Stomach (tissue), 9 donors: ENCODE data around the gene QRICH1. TPM values are rescaled to one million over a fixed set of nuclear protein-coding genes. Genes with fewer than 3 reads are reported as not detected.

Experiments
- DNase-seq, 2 donors: peaks; one replicate each; pipeline versions ENCODE4 v3.0.0 to v3.0.0-alpha.2; 2013 to 2019
- H3K27ac ChIP-seq, 5 donors: fragments of 200-600 bp in 4 of 5; sonication (generic) in 4 of 5; one replicate each; pipeline ENCODE4 v1.5.1; 2013 to 2019; ENCODE audit warnings: mild to moderate bottlenecking in 1 of 5, moderate library complexity in 1 of 5
- H3K27me3 ChIP-seq, 3 donors: fragments of 200-600 bp; sonication (generic); one replicate each; pipeline ENCODE4 v1.5.1; 2017 to 2019; ENCODE audit warnings: mixed run types in 1 of 3
- H3K36me3 ChIP-seq, 4 donors: fragments of 200-600 bp; sonication (generic); 1 replicate in 3 of 4; 2 replicates in 1 of 4; pipeline ENCODE4 v1.5.1; 2016 to 2019
- H3K4me1 ChIP-seq, 4 donors: fragments of 200-600 bp; sonication (generic); one replicate each; pipeline ENCODE4 v1.5.1; 2016 to 2019
- H3K4me3 ChIP-seq, 4 donors: fragments of 200-600 bp; sonication (generic) in 3 of 4; one replicate each; pipeline ENCODE4 v1.5.1; 2016 to 2019; ENCODE audit warnings: mild to moderate bottlenecking in 1 of 4
- H3K9me3 ChIP-seq, 4 donors: fragments of 200-600 bp; sonication (generic); one replicate each; pipeline ENCODE4 v1.5.1; 2016 to 2019
- CTCF ChIP-seq, 7 experiments: fragments of 450-650 bp in 4 of 7; fragments of 200-600 bp in 3 of 7; sonication (generic) in 3 of 7; IDR thresholded peaks; one replicate each; pipeline ENCODE4 v1.5.1; 2016 to 2019; ENCODE audit warnings: antibody characterized with exemption in 7 of 7, control low read depth in 2 of 7, mild to moderate bottlenecking in 1 of 7
- EP300 ChIP-seq: sonication (generic); formaldehyde crosslinking; IDR thresholded peaks from one replicate; pipeline ENCODE4 v1.6.1; 2017; ENCODE audit warnings: antibody characterized with exemption
- POLR2A ChIP-seq, 4 donors: fragments of 450-650 bp; IDR thresholded peaks; one replicate each; pipeline ENCODE4 v1.6.1; 2016; ENCODE audit warnings: antibody characterized with exemption in 4 of 4, control low read depth in 2 of 4, mild to moderate bottlenecking in 1 of 4, moderate library complexity in 1 of 4
- POLR2AphosphoS5 ChIP-seq, 3 donors: sonication (generic); formaldehyde crosslinking; IDR thresholded peaks; one replicate each; pipeline ENCODE4 v1.6.1; 2016; ENCODE audit warnings: antibody characterized with exemption in 3 of 3
- WGBS, 5 donors: extraction: QIAGEN DNeasy Blood & Tissue Kit in 3 of 5; methylation state at CpG; one replicate each; pipeline versions ENCODE4 v1.1.5 to v1.1.7; 2013 to 2018; 5-methylcytosine and 5-hydroxymethylcytosine counted together
- intact Hi-C: fragments of 100-400 bp; cut with DNase I; formaldehyde crosslinking; loops from one replicate; pipeline ENCODE4 v1.15.1; 2023; ENCODE audit warnings: low total_unique reads
- polyA plus RNA-seq, 3 donors: library from polyadenylated mRNA; stranded (reverse); fragments of 200-250 nt; gene quantifications; one replicate each; pipeline ENCODE4 v1.2.3, GENCODE V29; 2013
- small RNA-seq, 4 donors: library from RNA; depleted of rRNA; stranded (forward); fragments of <200 nt; gene quantifications; one replicate each; pipeline ENCODE3, GENCODE V24; 2016
- total RNA-seq, 5 donors: library from RNA; depleted of rRNA; stranded (reverse); fragments of >200 nt; gene quantifications; one replicate each; pipeline versions ENCODE4 v1.1.0 to v1.2.3, GENCODE V29; 2014 to 2016
- donor health status: healthy with polysubstance abuse.
- donor health status: Bipolar disorder and iron deficiency.
- donor health status: healthy.

The QRICH1 gene
- total and polyA plus RNA-seq, 8 donors, result 16.1 to 105 (median 38.8) TPM

DNA sequence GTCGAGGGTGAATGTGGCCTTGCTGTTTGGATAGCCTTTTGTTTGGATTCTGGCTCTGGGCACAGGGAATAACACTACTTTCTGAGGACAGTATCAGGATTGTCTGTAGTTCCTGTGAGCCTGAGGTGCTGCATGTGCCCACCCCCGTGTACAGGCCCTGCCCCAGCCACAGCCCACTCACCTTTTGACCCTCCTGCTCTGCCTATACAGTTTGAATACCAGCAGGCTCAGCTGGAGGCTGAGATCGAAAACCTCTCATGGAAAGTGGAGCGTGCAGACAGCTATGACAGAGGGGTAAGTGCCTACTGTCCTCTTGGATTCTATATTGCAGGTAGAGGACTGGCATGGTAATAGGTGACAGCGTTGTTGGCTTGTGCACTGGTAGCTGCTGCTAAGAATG is 111.2 kb downstream of the QRICH1 start:
- H3K9me3 ChIP-seq, result no peaks in the 10 kb centered on the region
- H3K4me3 ChIP-seq, result no peak overlapping the region
- H3K27ac ChIP-seq, result no peak overlapping the region
- no peak for TF ChIP-seq CTCF (IDR thresholded peaks at IDR 0.05)
- TF ChIP-seq POLR2A (IDR thresholded peaks at IDR 0.05), result no peak
- TF ChIP-seq EP300, result no peak
- intact Hi-C loops, result no loop called here
- 70 to 83% (median 70%) methylated on average over 3 to 5 of the region's 5 CpGs for WGBS, 5 donors
- peaks cover 67 to 96% (median 93%) of the 10 kb centered on the region in 4 donors for H3K36me3 ChIP-seq
- H3K27me3 ChIP-seq, result no peaks in the 10 kb centered on the region
- no peak for DNase-seq
- H3K4me1 ChIP-seq, result peaks cover 0 to 1% (median 0%) of the 10 kb centered on the region in 4 donors

- intact Hi-C loops, result no loop called here
- Histone ChIP-seq H3K27ac (no peak overlapping the region), H3K4me1 (no peaks in the 10 kb centered on the region), H3K36me3 (peaks cover 72 to 100% (median 100%) of the 10 kb centered on the region in 4 donors), H3K4me3 (no peak overlapping the region), H3K9me3 (no peaks in the 10 kb centered on the region), H3K27me3 (no peaks in the 10 kb centered on the region)
- no peak for TF ChIP-seq EP300
- no peak for TF ChIP-seq POLR2A (IDR thresholded peaks at IDR 0.05)
- TF ChIP-seq POLR2AphosphoS5 (IDR thresholded peaks at IDR 0.05), result no peak
- no peak for TF ChIP-seq CTCF (IDR thresholded peaks at IDR 0.05)
- no peak for DNase-seq
Observed at GRCh38 chr3:48982016-48982415, 111.9 kb downstream of the QRICH1 start.

GRCh38 chr3:48980295-48980694 is 113.6 kb downstream of the QRICH1 start:
- H3K4me1 ChIP-seq, result no peaks in the 10 kb centered on the region
- DNase-seq, result no peak
- intact Hi-C loops, result no loop called here
- H3K9me3 ChIP-seq, result no peaks in the 10 kb centered on the region
- TF ChIP-seq CTCF (IDR thresholded peaks at IDR 0.05), result no peak
- no peak for TF ChIP-seq POLR2A (IDR thresholded peaks at IDR 0.05)
- TF ChIP-seq POLR2AphosphoS5 (IDR thresholded peaks at IDR 0.05), result no peak
- TF ChIP-seq EP300, result no peak
- 85 to 92% (median 92%) methylated on average over 4 of the region's 4 CpGs for WGBS, 5 donors
- no peak overlapping the region for H3K4me3 ChIP-seq
- H3K36me3 ChIP-seq, result peaks cover 90 to 100% (median 100%) of the 10 kb centered on the region in 4 donors
- no peak overlapping the region for H3K27ac ChIP-seq
- H3K27me3 ChIP-seq, result no peaks in the 10 kb centered on the region

Small RNAs within 50 kb of the gene (small RNA-seq; reads per million reads assigned to genes)
- gene MIR191 (5,810 to 8,763 (median 7,131) reads per million in 4 donors), gene MIR425 (16.3 to 61.9 (median 44.0) reads per million in 4 donors), gene RN7SL182P (0 reads per million in 4 donors)

Other genes starting within 250 kb of the QRICH1 start
- gene PRKAR2A, start 246.2 kb downstream of the QRICH1 start, total RNA-seq, result 10 to 100 TPM; 12.1 to 65.9 (median 47.3) TPM
- 10 to 100 TPM in 1 of 3 donors, 1 to 10 TPM in 2; 6.9 to 11.0 (median 9.2) TPM for gene PRKAR2A, start 246.2 kb downstream of the QRICH1 start, polyA plus RNA-seq
- gene SLC25A20, start 195.2 kb downstream of the QRICH1 start, total RNA-seq, result 100 to 1,000 TPM in 1 of 5 donors, 10 to 100 TPM in 3, 1 to 10 TPM in 1; 7.5 to 142 (median 18.8) TPM
- gene SLC25A20, start 195.2 kb downstream of the QRICH1 start, polyA plus RNA-seq, result 10 to 100 TPM in 2 of 3 donors, 1 to 10 TPM in 1; 7.7 to 24.1 (median 17.9) TPM
- gene ARIH2, start 175.2 kb downstream of the QRICH1 start, total RNA-seq, result 100 to 1,000 TPM in 3 of 5 donors, 10 to 100 TPM in 2; 29.8 to 202 (median 130) TPM
- 10 to 100 TPM; 30.0 to 51.9 (median 40.2) TPM for gene ARIH2, start 175.2 kb downstream of the QRICH1 start, polyA plus RNA-seq
- 100 to 1,000 TPM in 3 of 5 donors, 10 to 100 TPM in 2; 34.0 to 383 (median 158) TPM for gene P4HTM, start 103.8 kb downstream of the QRICH1 start, total RNA-seq
- gene P4HTM, start 103.8 kb downstream of the QRICH1 start, polyA plus RNA-seq, result 10 to 100 TPM; 19.1 to 49.2 (median 21.2) TPM
- gene WDR6, start 86.7 kb downstream of the QRICH1 start, total RNA-seq, result 100 to 1,000 TPM in 4 of 5 donors, 10 to 100 TPM in 1; 51.6 to 184 (median 151) TPM
- 100 to 1,000 TPM in 1 of 3 donors, 10 to 100 TPM in 2; 59.4 to 133 (median 65.3) TPM for gene WDR6, start 86.7 kb downstream of the QRICH1 start, polyA plus RNA-seq
- gene DALRD3, start 75.5 kb downstream of the QRICH1 start, total RNA-seq, result 10 to 100 TPM in 4 of 5 donors, 1 to 10 TPM in 1; 2.3 to 74.1 (median 47.1) TPM
- gene DALRD3, start 75.5 kb downstream of the QRICH1 start, polyA plus RNA-seq, result 10 to 100 TPM; 34.9 to 41.4 (median 35.0) TPM
- gene NDUFAF3, start 72.0 kb downstream of the QRICH1 start, total RNA-seq, result 10 to 100 TPM; 41.3 to 74.8 (median 44.9) TPM
- 100 to 1,000 TPM in 1 of 3 donors, 10 to 100 TPM in 2; 93.3 to 105 (median 94.2) TPM for gene NDUFAF3, start 72.0 kb downstream of the QRICH1 start, polyA plus RNA-seq
- gene IMPDH2, start 64.7 kb downstream of the QRICH1 start, total RNA-seq, result 100 to 1,000 TPM in 3 of 5 donors, 10 to 100 TPM in 2; 50.4 to 159 (median 107) TPM
- gene IMPDH2, start 64.7 kb downstream of the QRICH1 start, polyA plus RNA-seq, result 100 to 1,000 TPM in 2 of 3 donors, 10 to 100 TPM in 1; 90.9 to 156 (median 107) TPM
- 100 to 1,000 TPM; 151 to 418 (median 217) TPM for gene QARS1, start 10.7 kb upstream of the QRICH1 start, total RNA-seq
- gene QARS1, start 10.7 kb upstream of the QRICH1 start, polyA plus RNA-seq, result 100 to 1,000 TPM; 241 to 303 (median 265) TPM
- 10 to 100 TPM; 21.6 to 77.2 (median 57.1) TPM for gene USP19, start 26.8 kb upstream of the QRICH1 start, total RNA-seq
- 10 to 100 TPM; 15.6 to 16.6 (median 15.7) TPM for gene USP19, start 26.8 kb upstream of the QRICH1 start, polyA plus RNA-seq
- gene LAMB2, start 39.0 kb upstream of the QRICH1 start, total RNA-seq, result 100 to 1,000 TPM; 195 to 578 (median 552) TPM
- 100 to 1,000 TPM; 198 to 333 (median 200) TPM for gene LAMB2, start 39.0 kb upstream of the QRICH1 start, polyA plus RNA-seq
- gene CCDC71, start 72.3 kb upstream of the QRICH1 start, total RNA-seq, result 10 to 100 TPM in 3 of 5 donors, 1 to 10 TPM in 2; 2.3 to 22.6 (median 12.9) TPM
- gene CCDC71, start 72.3 kb upstream of the QRICH1 start, polyA plus RNA-seq, result 10 to 100 TPM; 11.4 to 15.6 (median 12.6) TPM
- gene KLHDC8B, start 77.5 kb upstream of the QRICH1 start, total RNA-seq, result 10 to 100 TPM; 11.6 to 41.1 (median 20.6) TPM
- gene KLHDC8B, start 77.5 kb upstream of the QRICH1 start, polyA plus RNA-seq, result 10 to 100 TPM; 15.2 to 37.7 (median 17.6) TPM
- gene C3orf62, start 183.2 kb upstream of the QRICH1 start, total RNA-seq, result 10 to 100 TPM in 1 of 5 donors, 1 to 10 TPM in 4; 2.7 to 32.7 (median 3.9) TPM
- gene C3orf62, start 183.2 kb upstream of the QRICH1 start, polyA plus RNA-seq, result 1 to 10 TPM; 1.7 to 7.6 (median 2.5) TPM
- gene USP4, start 246.0 kb upstream of the QRICH1 start, total RNA-seq, result 100 to 1,000 TPM in 2 of 5 donors, 10 to 100 TPM in 3; 21.9 to 123 (median 29.9) TPM
- gene USP4, start 246.0 kb upstream of the QRICH1 start, polyA plus RNA-seq, result 10 to 100 TPM; 22.7 to 25.8 (median 22.9) TPM